Prostate gland (tissue), 2 donors: ENCODE measurements around the gene RNF208. TPM values are rescaled to one million over a fixed set of nuclear protein-coding genes. Genes with fewer than 3 reads are reported as not detected.

Experiments used
- DNase-seq: peaks from one replicate; pipeline ENCODE4 v3.0.0-alpha.2; 2019; ENCODE audit warnings: low spot score
- H3K27ac ChIP-seq, 2 donors: fragments of 200-600 bp; sonication (generic); 2 replicates each; pipeline ENCODE4 v1.5.1; 2017 to 2019
- H3K27me3 ChIP-seq: fragments of 200-600 bp; sonication (generic); replicated peaks from 2 replicates; pipeline ENCODE4 v1.5.1; 2019; ENCODE audit not compliant: insufficient read depth
- H3K36me3 ChIP-seq, 2 donors: fragments of 200-600 bp; sonication (generic); 1 replicate in 1 of 2; 2 replicates in 1 of 2; pipeline versions ENCODE4 v1.5.1 to v1.8.1; 2017 to 2019
- H3K4me1 ChIP-seq: fragments of 200-600 bp; sonication (generic); replicated peaks from 2 replicates; pipeline ENCODE4 v1.5.1; 2019
- H3K4me3 ChIP-seq, 2 donors: fragments of 200-600 bp; sonication (generic); 2 replicates each; pipeline ENCODE4 v1.5.1; 2017 to 2019
- H3K9me3 ChIP-seq: fragments of 200-600 bp; sonication (generic); 2 replicates; pipeline ENCODE4 v1.5.1; 2017
- CTCF ChIP-seq, 4 experiments: fragments of 200-600 bp in 2 of 4; fragments of 450-650 bp in 2 of 4; sonication (generic) in 2 of 4; IDR thresholded peaks; 1 replicate in 3 of 4; 2 replicates in 1 of 4; pipeline ENCODE4 v1.5.1; 2016 to 2019; ENCODE audit warnings: antibody characterized with exemption in 4 of 4, mild to moderate bottlenecking in 2 of 4, moderate library complexity in 2 of 4
- POLR2A ChIP-seq: fragments of 450-650 bp; IDR thresholded peaks from one replicate; pipeline ENCODE4 v1.6.1; 2016; ENCODE audit warnings: antibody characterized with exemption, mild to moderate bottlenecking
- POLR2AphosphoS5 ChIP-seq: sonication (generic); formaldehyde crosslinking; IDR thresholded peaks from one replicate; pipeline ENCODE4 v1.6.1; 2017; ENCODE audit warnings: antibody characterized with exemption
- WGBS: methylation state at CpG from one replicate; pipeline ENCODE4 v1.1.5; 2018; 5-methylcytosine and 5-hydroxymethylcytosine counted together
- intact Hi-C: fragments of 100-400 bp; cut with DNase I; formaldehyde crosslinking; loops from one replicate; pipeline ENCODE4 v1.14.2; 2022
- total RNA-seq, 2 donors: library from RNA; depleted of rRNA; stranded (reverse); fragments of >200 nt; gene quantifications; one replicate each; pipeline ENCODE4 v1.1.0, GENCODE V29; 2016

The RNF208 gene
- total RNA-seq, 2 donors from 2014 or later = 3.8 to 6.2 TPM

GRCh38 chr9:137256856-137257255 is 34.8 kb upstream of the RNF208 start:
- WGBS = 91% methylated on average over 15 of the region's 15 CpGs
- intact Hi-C loops = no loop called here

GRCh38 chr9:137256362-137256761 is 34.3 kb upstream of the RNF208 start:
- no peak for DNase-seq
- H3K27me3 ChIP-seq = no peaks in the 10 kb centered on the region
- no peak overlapping the region for H3K27ac ChIP-seq
- no peaks in the 10 kb centered on the region for H3K9me3 ChIP-seq
- no peaks in the 10 kb centered on the region for H3K36me3 ChIP-seq
- H3K4me3 ChIP-seq = peak overlapping the region; percentile 96 to 97
- WGBS = 90% methylated on average over 15 of the region's 15 CpGs
- TF ChIP-seq POLR2A (no peak), CTCF (IDR thresholded peaks at IDR 0.05) (no peak), POLR2AphosphoS5 (no peak)
- H3K4me1 ChIP-seq = peaks cover 12% of the 10 kb centered on the region
- intact Hi-C loops = no loop called here

More at GRCh38 chr9:137256856-137257255, 34.8 kb upstream of the RNF208 start:
- no peak for DNase-seq
- Histone ChIP-seq H3K27ac (no peak overlapping the region), H3K4me3 (no peak overlapping the region), H3K9me3 (no peaks in the 10 kb centered on the region), H3K4me1 (peaks cover 12% of the 10 kb centered on the region), H3K27me3 (no peaks in the 10 kb centered on the region), H3K36me3 (no peaks in the 10 kb centered on the region)
- no peak for TF ChIP-seq CTCF (IDR thresholded peaks at IDR 0.05)
- TF ChIP-seq POLR2AphosphoS5 = no peak
- no peak for TF ChIP-seq POLR2A

- WGBS = 2% methylated on average over 42 of the region's 51 CpGs
- no peaks in the 10 kb centered on the region for H3K36me3 ChIP-seq
- DNase-seq = no peak
- peak overlapping the region; percentile 73 to 81 for H3K27ac ChIP-seq
- intact Hi-C loops = loop anchor here (2.0 kb wide), 1 partner anchor 15 kb away; the partner anchor contains the start of gene TUBB4B
- H3K4me3 ChIP-seq = peak overlapping the region; percentile 96 to 97
- TF ChIP-seq POLR2AphosphoS5 (no peak), CTCF (IDR thresholded peaks at IDR 0.05) (no peak), POLR2A (no peak)
- H3K27me3 ChIP-seq = no peaks in the 10 kb centered on the region
- H3K9me3 ChIP-seq = no peaks in the 10 kb centered on the region
- peaks cover 12% of the 10 kb centered on the region for H3K4me1 ChIP-seq
These were observed 33.5 kb upstream of the RNF208 start for GRCh38 chr9:137255448-137256114.

GRCh38 chr9:137254624-137255447 is 32.8 kb upstream of the RNF208 start, which contains the start of gene NELFB:
TSS of gene NELFB (plus strand) at chr9:137255327.
- 2% methylated on average over 83 of the region's 105 CpGs for WGBS
- Histone ChIP-seq H3K4me1 (peaks cover 12% of the 10 kb centered on the region), H3K27me3 (no peaks in the 10 kb centered on the region), H3K9me3 (no peaks in the 10 kb centered on the region), H3K27ac (peak within 1 kb of the TSS; percentile 73 to 81), H3K4me3 (peak within 1 kb of the TSS; percentile 96 to 97), H3K36me3 (no peaks in the 10 kb centered on the region)
- DNase-seq = peak; percentile 88
- intact Hi-C loops = loop anchor here (2.0 kb wide), 1 partner anchor 14 kb away; the partner anchor contains the start of gene TUBB4B
- peak; percentile 84 for TF ChIP-seq POLR2A
- TF ChIP-seq POLR2AphosphoS5 = peak; percentile 79
- TF ChIP-seq CTCF (IDR thresholded peaks at IDR 0.05) = peak in 3 of 4 experiments; percentile 14 to 49 (median 16)
